ENCODE data around the gene SDHD. TPM values are rescaled to one million over a fixed set of nuclear protein-coding genes. Genes with fewer than 3 reads are reported as not detected.
"Not testable (repeated sequence)": the region's sequence is repeated elsewhere in the genome, so short reads cannot be mapped to it uniquely, and the experiment has no call there.

SDHD gene
- total and polyA plus RNA-seq, 10 of the 15 experiments (the other 5 are each of a cell fraction or from before 2014, with no cell fraction given), result 114 to 775 (median 187) TPM

GRCh38 chr11:112048256-112048655, 38.4 kb upstream of the SDHD start:
- Histone ChIP-seq H3K4me2 (ENCODE audit: control insufficient read depth, insufficient read depth) (0 out of 2 replicates have a peak overlapping the region, but pooled peaks have one; percentile 25), H3K36me3 (ENCODE audit: control insufficient read depth in 2 of 2, insufficient read depth in 2 of 2, low read length in 1 of 2) (peaks cover 1 to 20% of the 10 kb centered on the region in 2 experiments), H3K27ac (ENCODE audit: control insufficient read depth, insufficient read depth) (peak overlapping the region; percentile 64), H3K4me1 (ENCODE audit: control insufficient read depth, insufficient read depth, low read length) (peaks cover 36% of the 10 kb centered on the region)
- 51% methylated on average over 3 of the region's 3 CpGs for WGBS (ENCODE audit: insufficient coverage, insufficient replicate concordance, low lambda C conversion rate, missing lambda C conversion rate)
- DNase-seq (ENCODE audit: low read depth, low spot score); H2AFZ ChIP-seq (ENCODE audit: control insufficient read depth, low read depth, low read length); in situ Hi-C loops (cut with MboI); intact Hi-C loops (cut with micrococcal nuclease; ENCODE audit: unreplicated experiment); H3K27me3 ChIP-seq (replicated peaks in 1 of 2; ENCODE audit: control insufficient read depth in 2 of 2, insufficient read depth in 2 of 2, low read length in 1 of 2); H3K4me3 ChIP-seq; H3K9me3 ChIP-seq (replicated peaks; ENCODE audit: control insufficient read depth, insufficient read depth, low read length); RAD21 ChIA-PET (ENCODE audit: unreplicated experiment); H4K20me1 ChIP-seq (ENCODE audit: control insufficient read depth, insufficient read depth); H3K79me2 ChIP-seq (ENCODE audit: control insufficient read depth, insufficient read depth, low read length); FAIRE-seq; BruUV-seq (replicated peaks); H3K9ac ChIP-seq (ENCODE audit: control insufficient read depth, insufficient read depth, low read length): not testable (repeated sequence)
- TF ChIP-seq BHLHE40 (IDR thresholded peaks at IDR 0.05; ENCODE audit: borderline replicate concordance in 1 of 2, low read depth in 2 of 2, low read length in 1 of 2) (0 out of 4 replicates have a peak, but pooled peaks of 1 of the 2 experiments have one; percentile 3), SPI1 (IDR thresholded peaks at IDR 0.05; ENCODE audit: borderline replicate concordance, insufficient read depth, low read depth, low read length) (peak; percentile 76), EED (IDR thresholded peaks at IDR 0.05; ENCODE audit: low read depth) (0 out of 2 replicates have a peak, but pooled peaks have one; percentile 24)
- ChIA-PET POLR2A (interaction anchor here (0.6 kb wide), 3 partner anchors 20 to 1470 kb away, joined by 3 to 4 read pairs (median 3); no protein-coding TSS in a partner anchor), SMC1A (ENCODE audit: uncharacterized antibody, unreplicated experiment) (interaction anchor here (0.7 to 0.8 kb wide), 2 partner anchors 24 to 32 kb away, joined by 3 to 4 read pairs; no protein-coding TSS in a partner anchor), CTCF (interaction anchor here (1.1 to 1.3 kb wide), 2 partner anchors 8 to 9 kb away, joined by 4 to 5 read pairs; no protein-coding TSS in a partner anchor)
- ATAC-seq, result peak; percentile 40

GRCh38 chr11:112049777-112050176, 36.9 kb upstream of the SDHD start:
- H3K9ac ChIP-seq (ENCODE audit: control insufficient read depth, insufficient read depth, low read length), result no peak overlapping the region
- SMC1A ChIA-PET (ENCODE audit: uncharacterized antibody, unreplicated experiment), result interaction anchor here (0.9 to 2.2 kb wide), 2 partner anchors 18 to 29 kb away, joined by 3 to 8 read pairs; no protein-coding TSS in a partner anchor
- H2AFZ ChIP-seq (ENCODE audit: control insufficient read depth, low read depth, low read length), result no peak overlapping the region
- POLR2A ChIA-PET, result no interaction called here
- in situ Hi-C loops (cut with MboI), result no loop called here
- peaks cover 36% of the 10 kb centered on the region for H3K4me1 ChIP-seq (ENCODE audit: control insufficient read depth, insufficient read depth, low read length)
- H3K9me3 ChIP-seq (replicated peaks; ENCODE audit: control insufficient read depth, insufficient read depth, low read length), result no peaks in the 10 kb centered on the region; the same call in 2 of the 3 replicates
- RAD21 ChIA-PET (ENCODE audit: unreplicated experiment), result no interaction called here
- no peak for DNase-seq (ENCODE audit: low read depth, low spot score)
- BruUV-seq (replicated peaks), result no TSS peak
- H3K27ac ChIP-seq (ENCODE audit: control insufficient read depth, insufficient read depth), result no peak overlapping the region
- peaks cover 3% of the 10 kb centered on the region for H3K79me2 ChIP-seq (ENCODE audit: control insufficient read depth, insufficient read depth, low read length)
- H3K4me2 ChIP-seq (ENCODE audit: control insufficient read depth, insufficient read depth), result no peak overlapping the region; the same call in 1 of the 2 replicates
- H3K27me3 ChIP-seq (replicated peaks in 1 of 2; ENCODE audit: control insufficient read depth in 2 of 2, insufficient read depth in 2 of 2, low read length in 1 of 2), result no peaks in the 10 kb centered on the region
- intact Hi-C loops (cut with micrococcal nuclease; ENCODE audit: unreplicated experiment), result no loop called here
- no peak for ATAC-seq
- no peaks in the 10 kb centered on the region for H4K20me1 ChIP-seq (ENCODE audit: control insufficient read depth, insufficient read depth)
- 45% methylated on average over 2 of the region's 2 CpGs for WGBS (ENCODE audit: insufficient coverage, insufficient replicate concordance, low lambda C conversion rate, missing lambda C conversion rate)
- H3K4me3 ChIP-seq, result no peak overlapping the region
- no peak for TF ChIP-seq FOXK2 (IDR thresholded peaks at IDR 0.05)
- no peak for TF ChIP-seq BMI1 (IDR thresholded peaks at IDR 0.05; ENCODE audit: borderline replicate concordance)
- TF ChIP-seq GATAD2B (conservative IDR thresholded peaks at IDR 0.05; ENCODE audit: low read depth), result no peak
- TF ChIP-seq SMAD1 (IDR thresholded peaks at IDR 0.05; ENCODE audit: low read depth, partially characterized antibody), result no peak
- TF ChIP-seq REST (IDR thresholded peaks at IDR 0.05; ENCODE audit: low read depth, low read length), result no peak
- no peak for TF ChIP-seq RFX5 (IDR thresholded peaks at IDR 0.05; ENCODE audit: low read depth, low read length)
- CTCF ChIA-PET, result no interaction called here
- FAIRE-seq, result no peak
- peaks cover 1 to 23% of the 10 kb centered on the region in 2 experiments for H3K36me3 ChIP-seq (ENCODE audit: control insufficient read depth in 2 of 2, insufficient read depth in 2 of 2, low read length in 1 of 2)
